ENCODE data around the gene HELB.

HELB gene

DNA sequence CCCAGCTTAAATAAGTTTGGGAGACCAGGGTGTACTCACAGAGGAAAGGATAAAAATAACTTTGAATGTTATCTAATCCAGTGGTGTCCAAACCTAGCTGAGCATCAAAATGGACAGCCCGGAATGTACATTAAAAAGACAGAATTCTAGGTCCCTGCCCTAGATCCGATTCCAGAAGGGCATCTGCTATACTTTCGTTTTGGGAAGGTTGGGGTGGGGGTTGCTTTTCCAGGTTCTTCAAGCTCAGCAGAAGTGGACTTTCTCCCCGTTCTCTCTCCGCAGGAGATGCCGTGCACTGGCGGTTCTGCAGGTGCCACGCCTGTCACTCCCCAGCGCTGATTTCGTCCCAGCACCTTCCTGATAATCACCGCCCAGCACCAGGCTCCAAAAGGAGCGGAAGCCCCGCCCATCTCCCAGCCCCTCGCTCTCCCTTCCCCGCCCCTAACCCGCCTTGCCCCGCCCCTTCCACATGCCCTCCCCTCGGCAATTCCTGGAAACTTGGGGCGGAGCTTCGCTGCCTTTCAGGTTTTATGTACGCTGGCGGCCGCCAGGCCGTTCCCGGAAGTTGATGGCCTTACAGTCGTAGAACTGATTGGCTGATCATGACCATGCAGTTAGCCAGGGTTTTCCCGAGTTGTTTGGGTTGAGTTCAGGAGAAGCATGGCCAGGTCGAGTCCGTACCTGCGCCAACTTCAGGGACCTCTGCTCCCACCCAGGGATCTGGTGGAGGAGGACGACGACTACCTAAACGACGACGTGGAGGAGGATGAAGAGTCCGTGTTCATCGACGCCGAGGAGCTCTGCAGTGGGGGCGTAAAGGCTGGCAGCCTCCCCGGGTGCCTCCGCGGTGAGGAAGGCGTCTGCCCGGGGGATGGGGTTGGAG is at the start of gene HELB:
Gene HELB, plus strand, starts transcription at position 550 of the 883 bp plus-strand sequence. Its CDS starts 111 bp downstream, at position 661.
- DNase-seq (ENCODE audit: low read depth in 2 of 2) = peak; percentile 91 to 92

DNA sequence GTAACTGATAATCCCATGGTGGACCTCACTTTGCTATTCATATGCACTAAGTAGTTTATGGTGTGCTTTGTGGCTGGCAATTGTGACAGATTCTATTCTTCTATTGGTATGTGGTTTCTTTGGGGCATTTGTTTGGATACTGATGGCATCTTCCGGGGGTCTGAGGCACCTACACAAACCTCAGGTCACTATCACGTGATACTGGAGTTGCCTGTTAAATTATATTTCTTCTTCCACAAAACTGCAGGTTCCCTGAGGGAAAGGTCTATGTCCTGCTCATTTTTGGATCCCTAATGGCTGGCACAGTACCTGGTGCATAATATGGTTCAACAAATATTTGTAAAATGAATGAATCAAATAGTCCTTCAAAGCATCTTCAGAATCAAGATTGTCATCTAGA is 49.5 kb upstream of the HELB start:
- DNase-seq (ENCODE audit: low read depth in 2 of 2) = no peak

GRCh38 chr12:66255737-66256136 is 46.6 kb upstream of the HELB start:
- DNase-seq (ENCODE audit: low read depth in 2 of 2) = no peak

DNA sequence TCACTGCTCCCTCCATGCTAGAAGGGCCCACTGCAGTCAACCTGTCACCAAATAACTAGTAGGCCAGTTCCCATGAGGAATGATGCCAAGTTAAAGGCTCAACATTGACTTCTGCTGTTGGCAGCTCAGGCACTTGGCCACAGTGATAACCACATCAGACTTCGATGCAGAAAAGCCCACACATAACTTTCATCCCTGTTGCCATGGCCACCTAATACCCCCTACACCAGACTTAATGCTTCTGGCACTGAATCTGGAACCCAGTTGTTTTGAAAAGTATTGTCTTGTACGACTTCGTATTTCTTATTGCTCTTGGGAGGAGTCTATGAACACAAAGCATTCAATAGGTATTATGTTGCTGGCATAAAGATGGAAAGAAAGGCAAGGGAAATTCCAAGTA is 44.3 kb upstream of the HELB start:
- DNase-seq (ENCODE audit: low read depth in 2 of 2) = no peak

DNA sequence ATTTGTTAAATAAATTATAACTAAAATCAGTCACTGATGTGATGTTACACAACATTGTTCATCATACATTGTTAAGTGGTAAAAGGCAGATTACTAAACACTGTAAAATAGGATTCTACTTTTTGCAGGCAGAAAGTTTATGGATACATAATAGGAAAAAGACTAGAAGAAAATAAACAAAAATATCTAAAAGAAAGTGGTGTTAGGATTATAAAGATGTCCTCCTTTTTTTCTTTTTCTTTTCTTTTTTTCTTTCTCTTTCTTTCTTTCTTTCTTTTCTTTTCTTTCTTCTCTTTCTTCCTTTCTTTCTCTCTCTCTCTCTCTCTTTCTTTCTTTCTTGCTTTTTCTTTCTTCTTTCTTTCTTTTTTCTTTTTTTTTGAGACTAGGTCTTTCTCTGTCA is 39.6 kb upstream of the HELB start:
- no peak for DNase-seq (ENCODE audit: low read depth in 2 of 2)

GRCh38 chr12:66268562-66268961 is 33.7 kb upstream of the HELB start:
- DNase-seq (ENCODE audit: low read depth in 2 of 2) = no peak

DNA sequence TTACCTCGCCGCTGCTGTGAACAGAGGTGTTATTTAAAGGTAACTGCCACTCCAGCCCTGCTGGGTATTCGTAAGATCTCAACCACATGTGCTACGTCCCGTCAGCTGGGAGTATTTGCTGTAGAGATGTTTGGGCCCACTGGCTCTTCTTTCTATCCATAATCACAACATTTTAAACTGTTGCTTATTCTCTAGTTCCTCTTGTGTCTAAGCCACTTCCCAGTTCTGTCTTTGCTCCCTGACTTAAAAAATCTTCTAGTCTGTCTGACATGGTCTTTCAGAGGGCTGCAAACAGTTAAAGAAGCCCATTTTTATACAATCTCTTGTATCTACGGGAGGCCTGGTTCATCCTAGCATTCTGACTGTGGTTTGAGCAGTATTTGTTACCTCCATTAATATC is 33.2 kb upstream of the HELB start:
- no peak for DNase-seq (ENCODE audit: low read depth in 2 of 2)

DNA sequence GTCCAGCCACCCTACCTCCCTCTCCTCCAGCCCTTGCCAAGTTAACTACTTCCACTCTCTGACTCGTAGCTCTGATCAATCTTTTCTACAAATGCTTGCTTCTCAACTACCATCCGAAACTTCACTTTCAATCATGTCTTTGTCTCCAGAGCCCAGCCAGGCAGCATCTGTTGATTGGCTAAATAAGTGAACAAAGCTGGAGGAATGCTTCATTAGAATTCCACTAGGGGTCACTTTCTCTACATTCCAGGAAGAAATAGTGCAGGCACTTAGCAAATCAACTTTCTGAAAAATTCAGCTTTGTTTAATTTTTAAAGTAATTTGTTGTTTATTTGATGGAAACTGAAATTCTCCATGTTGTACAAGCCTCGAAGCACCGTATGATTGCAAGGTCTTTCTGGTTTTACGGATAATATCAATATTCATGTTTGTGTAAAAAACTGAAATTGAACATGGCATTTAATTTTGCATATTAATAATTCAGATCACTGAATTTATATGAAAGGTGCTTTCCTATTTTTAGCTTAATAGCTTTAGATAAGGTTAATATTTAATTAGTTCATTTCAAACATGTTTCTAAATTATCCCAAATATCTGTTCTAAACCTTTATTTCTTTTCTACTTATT is 32.4 kb upstream of the HELB start:
- peak; percentile 30 to 33 for DNase-seq (ENCODE audit: low read depth in 2 of 2)

DNA sequence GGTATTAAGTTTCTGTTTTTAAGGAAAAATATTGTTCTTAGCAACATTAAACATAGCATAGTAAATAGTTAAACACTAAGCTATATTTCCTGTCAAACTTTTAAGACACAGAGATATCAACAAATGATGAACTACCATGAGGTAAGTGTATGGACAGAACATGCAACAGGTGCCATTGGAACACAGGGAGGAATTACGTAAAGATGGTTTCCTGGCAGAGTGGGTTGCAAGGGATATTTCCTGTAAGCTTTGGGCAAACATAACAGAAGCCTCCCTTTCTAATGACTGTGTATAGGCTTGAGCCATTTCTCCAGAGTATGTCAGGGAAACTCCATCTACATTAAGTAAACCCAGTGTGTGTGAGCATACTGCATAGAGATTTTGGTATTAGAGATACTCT is 31.7 kb upstream of the HELB start:
- no peak for DNase-seq (ENCODE audit: low read depth in 2 of 2)

- no peak for DNase-seq (ENCODE audit: low read depth in 2 of 2)
These were observed 29.6 kb upstream of the HELB start for GRCh38 chr12:66272650-66273049.

DNA sequence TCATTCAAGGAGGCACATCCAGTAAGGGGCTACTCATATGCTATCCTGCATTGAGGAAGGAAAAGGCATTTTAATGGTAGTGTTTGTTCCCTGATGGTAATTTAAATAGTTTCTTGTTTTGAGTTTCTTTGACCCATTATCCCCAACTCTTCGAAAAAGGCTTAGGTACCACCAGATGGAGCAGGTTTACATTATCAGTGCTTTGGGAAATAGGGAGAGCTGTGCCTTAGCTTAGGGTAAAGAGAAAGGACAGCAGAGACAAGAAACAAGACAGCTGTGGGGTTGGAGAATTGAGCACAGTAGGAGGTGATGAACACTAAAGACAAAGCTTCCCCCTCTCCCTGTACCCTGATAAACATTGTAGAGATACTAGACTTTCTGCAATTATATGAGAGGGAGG is 29.1 kb upstream of the HELB start:
- no peak for DNase-seq (ENCODE audit: low read depth in 2 of 2)

GRCh38 chr12:66275040-66275439 is 27.3 kb upstream of the HELB start:
- no peak for DNase-seq (ENCODE audit: low read depth in 2 of 2)

DNA sequence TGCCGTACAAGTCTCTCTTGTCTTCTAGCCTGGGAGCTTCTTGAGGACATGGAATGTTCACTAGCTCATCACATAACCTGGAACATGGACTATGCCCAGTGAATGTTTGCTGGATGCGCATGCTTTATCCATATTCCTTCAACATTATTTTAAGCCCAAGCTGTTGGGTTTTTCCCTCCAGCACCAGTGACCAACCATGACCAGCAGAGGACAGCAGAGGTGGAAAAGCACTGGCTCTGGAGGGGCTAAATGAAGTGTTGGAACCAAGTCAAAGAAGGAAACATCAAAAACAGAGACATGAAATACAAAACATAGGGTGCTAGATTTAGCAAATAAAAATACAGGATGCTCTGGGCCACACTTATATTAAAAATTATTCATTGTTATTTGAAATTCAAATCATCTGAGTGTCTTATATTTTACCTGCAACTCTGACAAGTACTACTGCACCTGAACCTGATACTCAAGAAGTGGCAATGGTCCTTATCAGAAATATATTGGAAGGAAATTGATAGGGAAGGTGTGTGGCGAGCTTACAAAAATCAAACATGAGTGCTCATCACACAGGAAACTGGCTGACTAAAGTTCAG is 23.1 kb upstream of the HELB start:
- peak; percentile 4 to 5 for DNase-seq (ENCODE audit: low read depth in 2 of 2)

DNA sequence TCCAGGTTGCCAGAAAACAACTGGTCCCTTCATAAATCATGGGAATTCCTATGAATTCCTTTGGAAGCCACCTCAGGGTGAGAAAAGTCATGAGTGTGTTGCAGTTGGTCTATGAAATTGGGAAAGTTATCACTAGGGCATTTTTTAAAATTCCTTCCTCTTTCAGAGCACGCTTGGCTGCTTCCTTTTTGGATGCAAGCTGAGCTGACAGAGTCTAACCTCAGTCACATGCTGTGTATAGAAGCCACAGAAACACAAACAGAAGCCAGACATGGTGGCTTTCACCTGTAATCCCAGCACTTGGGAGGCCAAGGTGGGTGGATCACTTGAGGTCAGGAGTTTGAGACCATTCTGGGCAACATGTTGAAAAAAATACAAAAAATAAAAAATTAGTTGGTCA is 21.7 kb upstream of the HELB start:
- DNase-seq (ENCODE audit: low read depth in 2 of 2) = no peak

DNA sequence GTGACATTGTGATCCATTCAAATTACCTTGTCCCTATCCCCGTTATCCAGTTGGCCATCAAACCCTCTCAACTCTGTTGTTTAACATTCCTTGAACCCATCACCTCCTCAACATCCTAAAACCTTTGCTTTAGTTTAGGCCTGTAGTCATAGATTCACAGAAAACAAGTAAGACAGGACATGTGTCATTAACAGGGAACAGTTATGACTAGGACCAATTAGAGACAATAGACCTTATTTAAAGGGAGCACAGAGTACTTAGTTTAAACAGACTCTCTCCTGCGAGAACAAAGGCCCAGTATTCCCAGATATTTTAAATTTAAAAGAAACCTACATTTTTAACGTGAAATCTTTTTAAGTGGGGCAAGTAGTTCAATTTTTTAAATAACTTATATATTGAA is 20.0 kb upstream of the HELB start:
- no peak for DNase-seq (ENCODE audit: low read depth in 2 of 2)

GRCh38 chr12:66287275-66287674 is 15.0 kb upstream of the HELB start:
- no peak for DNase-seq (ENCODE audit: low read depth in 2 of 2)

GRCh38 chr12:66288121-66288520 is 14.2 kb upstream of the HELB start:
- no peak for DNase-seq (ENCODE audit: low read depth in 2 of 2)

DNA sequence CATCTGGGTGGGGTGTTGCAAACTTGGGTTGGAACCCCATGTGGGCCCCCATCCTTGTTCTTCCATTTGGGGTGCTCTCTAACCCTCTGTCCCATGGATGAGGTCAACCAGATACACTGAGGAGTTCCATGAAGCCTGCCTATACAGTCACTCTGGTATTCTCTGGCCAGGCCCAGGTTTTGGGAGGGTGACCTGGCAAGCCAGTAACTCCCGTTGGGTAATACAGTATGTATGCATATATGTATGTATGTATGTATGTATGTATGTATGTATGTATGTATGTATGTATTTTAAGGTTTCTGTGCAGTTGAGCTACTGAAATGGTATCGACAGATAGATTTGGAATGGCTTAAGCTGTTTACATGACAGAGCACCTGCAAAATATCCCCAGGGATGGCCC is 12.8 kb upstream of the HELB start:
- DNase-seq (ENCODE audit: low read depth in 2 of 2) = no peak

- DNase-seq (ENCODE audit: low read depth in 2 of 2) = no peak
These were observed 11.5 kb upstream of the HELB start for GRCh38 chr12:66290716-66291200.

GRCh38 chr12:66296176-66296683 is 6.1 kb upstream of the HELB start:
- no peak for DNase-seq (ENCODE audit: low read depth in 2 of 2)

DNA sequence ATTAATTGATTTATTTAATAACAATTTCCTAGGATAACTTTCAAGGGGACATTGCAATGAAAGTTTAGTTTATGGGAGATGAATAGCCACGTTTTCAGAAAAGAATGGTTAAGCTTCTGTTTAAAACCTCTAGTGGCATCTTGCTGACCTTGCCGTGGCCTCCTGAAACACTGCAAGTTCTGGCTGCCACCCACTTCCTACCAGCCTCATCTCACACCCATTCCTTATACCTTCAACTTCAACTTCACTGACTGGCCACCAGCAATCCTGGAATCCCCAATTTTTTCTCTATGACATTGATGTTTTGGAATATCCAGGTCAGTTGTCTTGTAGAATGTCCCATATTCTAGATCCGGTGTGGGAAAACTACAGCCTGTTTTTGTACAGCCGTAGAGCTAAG is 5.2 kb upstream of the HELB start:
- no peak for DNase-seq (ENCODE audit: low read depth in 2 of 2)

GRCh38 chr12:66297923-66298322 is 4.4 kb upstream of the HELB start:
- DNase-seq (ENCODE audit: low read depth in 2 of 2) = no peak

- DNase-seq (ENCODE audit: low read depth in 2 of 2) = no peak
These were observed 505 bp downstream of the HELB start for GRCh38 chr12:66302827-66303169.

All from fibroblast of skin of left quadriceps (primary cell).